Central memory CD4-positive, alpha-beta T cell (primary cell): Measurements from ENCODE around the gene INPP4B.

ENCODE experiments used
- DNase-seq: peaks from one replicate; pipeline ENCODE4 v3.0.0; 2022

Gene INPP4B

DNA sequence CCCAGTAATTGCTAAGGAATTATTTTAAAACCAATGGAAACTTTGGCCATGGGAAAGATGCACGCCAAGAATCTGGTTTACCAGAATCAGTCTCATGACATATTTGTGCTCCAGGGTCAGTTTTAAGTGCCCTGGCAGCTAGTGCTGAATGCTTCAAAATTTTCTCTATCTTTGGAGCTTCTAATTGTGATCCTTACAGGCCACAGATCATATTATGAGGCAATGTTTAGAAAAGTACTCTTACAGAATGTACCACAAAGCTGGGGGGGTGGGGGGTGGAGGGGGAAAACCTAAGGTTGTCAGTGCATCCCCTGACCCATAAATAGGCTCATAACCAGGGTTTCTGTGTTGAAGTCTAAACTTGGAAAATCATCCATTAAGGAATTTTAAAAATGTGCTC is 514.5 kb downstream of the INPP4B start:
- DNase-seq, result no peak

DNA sequence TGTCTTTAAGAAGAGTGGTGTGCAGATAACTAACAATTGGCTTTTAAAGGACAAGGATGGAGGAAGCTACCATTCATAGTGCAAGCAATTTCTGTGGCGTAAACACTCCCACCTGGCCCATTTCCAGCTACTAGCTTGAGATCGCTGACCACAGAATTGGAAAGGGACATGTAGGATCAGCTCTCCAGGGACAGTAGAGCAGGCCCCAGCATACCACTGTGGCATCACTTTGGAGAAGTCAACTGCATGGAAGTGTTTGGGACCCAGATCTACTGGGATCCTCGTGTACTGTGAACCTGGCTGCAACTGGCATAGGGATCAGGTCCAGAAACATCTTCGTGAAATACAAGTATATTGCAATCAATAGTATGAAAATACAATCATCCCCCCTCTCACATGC is 515.0 kb downstream of the INPP4B start:
- no peak for DNase-seq

DNA sequence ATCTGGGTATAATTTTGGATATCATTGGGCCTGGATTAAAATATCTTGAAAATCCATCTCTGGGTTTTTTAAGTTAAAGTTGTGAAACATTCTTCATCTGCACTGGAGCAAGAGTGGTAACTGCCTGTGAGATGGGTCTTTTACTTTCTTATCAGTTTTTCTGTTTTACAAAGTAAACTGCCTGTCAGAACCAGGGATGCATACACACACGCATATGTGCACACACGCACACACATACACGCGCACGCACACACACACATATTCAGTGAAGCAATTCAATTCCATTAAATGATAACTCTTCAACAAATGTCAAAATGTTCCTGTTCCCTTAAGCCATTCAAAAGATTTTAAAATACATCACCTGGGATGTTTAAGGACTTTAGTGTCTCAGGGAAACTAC is 515.8 kb downstream of the INPP4B start:
- no peak for DNase-seq

DNA sequence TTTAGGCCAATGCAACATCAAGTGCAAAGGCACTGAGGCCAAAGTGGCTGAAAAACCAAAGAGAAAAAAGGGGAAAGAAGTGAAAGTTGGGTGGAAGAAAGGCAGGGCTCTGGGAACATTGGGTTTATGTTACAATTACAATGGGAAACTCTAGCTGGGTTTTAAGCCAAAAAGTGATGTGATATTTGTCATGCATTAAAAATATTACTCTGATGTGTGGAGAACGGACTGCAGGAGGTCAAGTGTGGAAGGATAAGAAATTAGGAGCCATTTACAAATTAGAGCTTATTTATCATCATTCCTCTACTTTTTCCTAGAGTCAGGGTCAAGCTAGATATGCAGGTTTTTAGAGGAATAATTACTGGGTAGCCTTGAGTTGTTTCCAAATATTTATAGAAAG is 516.8 kb downstream of the INPP4B start:
- no peak for DNase-seq

DNA sequence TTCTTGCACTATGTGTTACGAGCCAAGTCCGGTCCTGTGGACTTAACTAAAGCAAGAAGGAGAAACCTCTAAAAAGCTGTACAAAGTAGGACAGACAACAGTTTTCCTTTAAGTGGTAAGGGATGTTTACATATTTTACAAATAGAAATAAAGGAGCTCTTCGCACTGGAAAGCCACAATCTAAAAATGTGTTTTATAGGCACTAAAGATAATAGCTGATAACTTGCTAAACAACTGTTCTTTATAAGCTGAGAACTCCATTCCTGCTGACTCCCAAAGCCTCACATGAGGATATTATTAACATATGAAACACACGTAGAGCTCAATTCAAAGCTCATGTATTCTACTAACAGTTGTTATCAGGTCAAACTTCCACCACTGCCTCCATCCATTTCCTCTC is 519.9 kb downstream of the INPP4B start:
- no peak for DNase-seq

DNA sequence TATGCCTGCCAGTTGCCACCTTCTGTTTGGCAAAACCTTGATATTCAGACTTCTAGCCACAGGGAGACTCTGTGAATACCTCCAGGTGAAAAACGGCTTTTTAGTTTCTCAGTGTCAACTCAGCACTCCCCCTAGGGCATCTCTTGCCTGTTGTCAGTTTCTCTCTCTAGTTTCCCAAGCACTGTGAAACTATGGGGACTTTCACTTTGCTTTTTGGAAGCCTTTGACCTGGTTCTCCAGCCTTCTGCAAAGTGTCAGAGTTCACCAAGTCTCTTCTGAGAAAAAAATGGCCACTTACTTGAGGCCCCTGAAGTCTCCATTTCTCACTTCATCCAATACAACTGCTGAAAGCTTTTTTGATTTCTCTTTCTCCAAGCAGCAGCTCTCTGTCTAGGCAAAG is 521.5 kb downstream of the INPP4B start:
- DNase-seq, result no peak

DNA sequence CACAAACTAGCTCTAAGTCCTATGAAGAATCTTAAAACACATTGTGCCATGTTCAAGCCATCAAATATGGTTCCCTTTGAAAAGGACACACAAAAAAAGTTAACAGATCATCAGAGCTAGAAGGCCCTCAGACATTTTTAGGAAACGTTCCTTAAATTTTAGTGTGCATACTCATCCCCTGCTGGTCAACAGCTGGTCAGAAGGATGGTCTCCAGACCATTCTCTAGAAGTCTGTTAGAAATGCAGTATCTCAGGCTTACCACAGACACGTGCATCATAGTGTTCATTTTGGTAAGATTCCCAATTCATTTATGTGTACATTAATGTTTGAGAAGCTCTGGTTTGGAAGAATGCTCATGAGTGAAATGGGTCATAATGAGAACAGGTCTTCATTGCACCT is 523.1 kb downstream of the INPP4B start:
- no peak for DNase-seq

DNA sequence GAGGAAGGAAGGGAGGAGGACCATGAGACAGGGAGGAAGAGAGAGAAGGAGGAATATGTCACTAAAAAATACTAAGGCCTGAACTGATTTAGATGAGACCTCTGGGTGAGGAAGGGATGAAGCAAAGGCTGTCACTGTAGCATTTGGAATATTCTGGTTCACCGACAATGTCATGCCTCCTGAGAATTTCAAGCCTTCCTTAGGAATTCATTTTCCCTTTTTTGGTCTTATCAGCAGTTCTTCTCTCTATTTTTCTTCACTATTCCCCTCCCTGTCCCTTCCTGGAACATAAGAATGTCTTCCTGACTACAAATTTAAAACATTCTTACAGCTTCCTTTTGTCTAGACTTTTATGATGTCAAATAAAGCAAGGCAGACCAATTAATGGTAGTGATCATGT is 527.8 kb downstream of the INPP4B start:
- DNase-seq, result no peak

DNA sequence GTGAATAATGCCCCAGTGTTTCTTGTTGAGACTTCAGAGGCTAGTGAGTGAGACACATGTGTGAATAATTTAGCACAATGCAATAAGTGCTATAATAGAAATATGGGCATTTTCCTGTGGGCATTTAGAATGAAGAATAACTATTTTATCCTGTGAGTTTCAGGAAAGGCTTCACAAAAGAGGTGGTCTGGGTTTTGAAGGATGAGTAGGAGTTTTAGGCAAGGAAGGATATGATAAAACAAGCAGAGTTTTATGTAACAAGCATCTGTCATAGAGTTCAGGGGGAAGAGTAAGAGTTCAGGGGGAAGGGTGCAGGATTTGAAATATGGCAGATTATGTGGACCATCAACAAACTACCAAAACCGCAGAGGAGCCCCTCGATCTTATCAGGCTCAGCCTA is 529.2 kb downstream of the INPP4B start:
- no peak for DNase-seq

DNA sequence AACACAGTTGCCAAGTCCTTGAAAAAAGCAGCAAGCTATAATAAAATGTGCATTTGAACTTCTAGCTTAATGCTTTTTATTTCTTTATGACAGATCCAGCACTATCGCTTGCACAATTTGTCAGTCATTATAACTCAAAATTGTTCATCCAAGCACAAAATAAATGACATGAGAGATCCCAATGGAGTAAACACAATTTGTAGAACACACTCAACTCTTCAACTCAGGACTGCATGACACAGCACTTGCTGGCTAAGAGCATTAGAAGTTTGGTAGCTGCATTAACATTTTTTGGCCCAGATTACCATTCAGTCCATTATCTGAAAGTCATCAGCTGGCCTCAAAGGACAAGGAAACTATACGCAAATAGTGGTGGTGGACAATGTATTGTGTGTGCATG is 530.1 kb downstream of the INPP4B start:
- no peak for DNase-seq

DNA sequence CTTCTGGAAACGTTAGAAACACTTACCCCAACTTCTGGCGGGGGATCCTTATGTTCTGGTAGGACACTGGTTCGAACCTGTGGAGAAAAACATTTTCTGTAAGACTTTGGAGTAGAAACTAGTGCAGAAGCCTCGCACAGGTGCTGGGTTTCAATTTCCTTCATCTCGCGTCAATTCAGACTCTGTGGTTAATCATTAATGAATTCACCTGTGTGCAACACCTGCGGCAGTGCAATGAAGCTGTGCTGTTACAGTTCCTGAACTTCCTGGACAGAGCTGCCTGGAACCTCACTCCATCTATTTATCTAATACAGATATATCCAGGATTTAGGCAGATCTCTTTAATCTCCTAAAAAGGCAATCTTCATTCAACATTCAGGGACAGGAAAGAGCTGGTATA is 531.4 kb downstream of the INPP4B start:
- DNase-seq, result no peak

DNA sequence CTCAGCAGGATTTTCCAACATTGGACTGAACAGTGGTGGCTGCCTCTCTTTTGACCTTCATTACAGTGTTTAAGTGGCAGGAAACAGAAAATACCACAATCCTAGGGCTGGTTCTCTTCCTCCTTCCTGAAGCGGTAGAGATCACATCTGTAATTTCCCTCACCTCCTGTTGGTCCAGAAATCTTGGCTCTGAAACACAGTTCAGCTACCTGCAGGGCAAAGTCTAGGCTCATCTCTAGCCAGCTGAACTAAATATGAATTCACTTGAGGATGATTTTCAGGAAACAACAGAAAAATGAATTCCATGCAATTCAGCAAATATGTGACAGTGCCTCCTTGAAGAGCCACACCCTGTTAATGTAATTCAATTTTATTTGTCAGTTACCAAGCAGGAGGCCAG is 531.9 kb downstream of the INPP4B start:
- DNase-seq, result no peak

DNA sequence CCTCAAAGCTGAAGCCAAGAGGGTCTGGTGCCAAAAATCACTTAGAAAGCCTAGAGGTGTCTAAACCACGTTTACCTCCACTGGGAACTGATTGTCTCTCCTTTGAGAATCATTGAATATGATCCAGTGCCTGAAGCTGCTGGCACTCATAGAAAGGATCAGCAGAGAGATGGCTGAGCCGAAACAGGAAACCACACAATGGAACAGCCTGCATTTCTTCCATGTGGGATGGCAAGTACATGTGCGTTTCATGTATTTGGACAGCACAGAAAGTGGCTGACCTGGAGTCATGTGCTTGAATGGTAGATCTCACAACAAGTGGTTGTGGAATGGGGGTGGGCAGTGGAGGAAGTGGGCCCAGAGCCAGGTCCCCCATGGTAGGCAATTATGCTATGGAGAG is 533.7 kb downstream of the INPP4B start:
- DNase-seq, result no peak

DNA sequence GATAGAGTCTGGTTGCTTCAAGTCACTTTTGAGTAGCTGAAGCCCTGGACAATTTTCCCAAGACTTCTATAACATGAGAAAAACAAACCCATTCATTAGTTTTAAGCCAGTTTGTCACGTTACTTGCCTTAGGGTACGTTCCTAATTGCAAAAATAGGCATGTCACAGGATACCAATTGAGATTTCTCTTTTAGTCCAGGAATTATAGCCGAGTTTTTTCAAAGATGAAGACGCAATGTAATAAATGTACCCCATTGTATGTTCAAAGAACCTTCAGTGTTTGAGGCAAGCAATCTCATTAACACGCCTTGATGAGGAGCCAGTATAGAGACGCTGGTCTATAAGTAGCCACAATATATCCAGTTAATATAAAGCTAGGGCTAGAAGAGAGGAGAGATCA is 534.2 kb downstream of the INPP4B start:
- DNase-seq, result no peak

DNA sequence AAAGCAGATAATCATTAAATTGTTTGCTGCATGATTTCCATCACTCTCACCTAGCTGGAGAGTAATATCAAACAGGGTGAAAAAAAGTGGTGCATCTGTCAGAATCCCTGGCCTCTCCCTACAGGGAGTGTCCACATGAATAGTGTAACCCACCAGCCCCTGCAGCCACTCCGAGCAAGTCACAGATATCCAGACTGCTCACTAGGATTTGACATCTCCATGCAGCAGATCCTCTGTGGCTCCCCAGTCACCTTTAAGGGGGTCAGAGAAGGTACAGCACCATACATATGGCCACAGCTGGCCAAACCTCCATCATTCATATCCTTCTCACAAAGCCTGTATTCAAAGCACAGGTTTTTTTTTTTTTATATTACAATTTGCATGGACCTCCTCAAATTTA is 536.3 kb downstream of the INPP4B start:
- no peak for DNase-seq

DNA sequence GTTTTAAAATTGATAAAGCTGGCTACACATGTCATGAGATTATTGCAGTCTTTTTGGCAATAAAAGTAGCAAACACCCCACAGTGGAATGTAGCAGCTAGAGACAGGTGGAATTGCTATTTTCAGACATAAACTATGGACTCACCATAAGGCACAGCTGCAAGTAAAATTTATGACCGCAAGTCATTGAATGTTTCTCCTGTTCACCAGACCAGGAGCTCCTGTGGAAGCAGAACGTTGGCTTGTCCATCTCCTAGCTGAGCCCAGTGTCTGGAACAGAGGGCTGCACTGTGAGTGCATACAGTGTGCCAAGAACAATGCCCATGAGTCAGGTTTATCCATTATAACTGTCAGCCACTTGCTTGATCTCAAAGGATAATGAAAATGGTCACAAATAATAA is 538.2 kb downstream of the INPP4B start:
- no peak for DNase-seq

DNA sequence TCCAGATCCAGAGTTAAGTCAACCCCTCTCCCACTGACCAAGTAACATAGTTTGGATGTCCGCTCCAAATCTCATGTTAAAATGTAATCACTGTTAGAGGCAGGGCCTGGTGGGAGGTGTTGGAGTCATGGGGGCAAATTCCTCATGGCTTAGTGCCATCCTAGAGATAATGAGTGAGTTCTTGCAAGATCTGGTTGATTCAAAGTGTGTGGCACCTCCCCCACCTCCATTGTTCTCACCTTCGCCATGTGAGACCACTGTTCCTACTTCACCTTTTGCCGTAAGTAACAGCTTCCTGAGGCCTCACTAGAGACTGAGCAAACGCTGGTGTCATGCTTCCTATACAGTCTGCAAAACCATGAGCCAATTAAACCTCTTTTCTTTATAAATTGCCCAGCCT is 548.8 kb downstream of the INPP4B start:
- no peak for DNase-seq

DNA sequence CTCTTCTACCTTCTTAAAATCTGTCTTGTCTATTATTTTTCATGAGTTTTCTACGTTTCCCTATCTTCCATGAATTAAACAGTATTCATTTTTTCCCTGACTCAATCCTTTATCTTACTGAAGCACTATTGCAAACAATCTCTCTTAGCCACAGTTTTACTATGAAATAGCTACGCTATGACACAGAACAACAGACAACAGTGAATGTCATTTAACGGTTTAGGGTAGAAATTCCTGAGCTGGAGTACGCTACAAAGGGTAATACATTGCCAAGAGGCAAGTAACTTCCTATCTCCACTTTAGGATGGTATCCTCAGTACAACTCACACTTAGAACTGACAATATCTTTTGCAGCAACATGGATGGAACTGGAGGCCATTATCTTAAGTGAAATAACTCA is 552.6 kb downstream of the INPP4B start:
- DNase-seq, result no peak

DNA sequence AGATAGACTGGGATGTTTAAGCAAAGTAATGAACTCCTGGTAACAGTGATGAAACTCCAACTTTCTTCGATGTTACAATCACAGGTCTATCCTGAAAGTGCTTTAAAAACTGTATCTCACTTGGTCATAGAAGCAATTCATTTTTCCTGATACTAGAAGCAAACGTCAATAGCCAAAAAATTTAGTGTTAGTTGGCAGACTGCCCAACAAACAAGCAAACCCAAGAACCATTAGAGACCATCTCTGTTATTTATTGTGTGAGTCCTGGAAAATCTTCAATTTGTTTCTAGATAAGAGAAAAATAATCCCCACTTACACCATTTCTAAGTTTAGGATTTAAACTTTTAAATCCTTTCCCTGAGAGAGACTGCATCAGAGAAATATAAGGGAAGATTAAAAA is 553.9 kb downstream of the INPP4B start:
- no peak for DNase-seq

DNA sequence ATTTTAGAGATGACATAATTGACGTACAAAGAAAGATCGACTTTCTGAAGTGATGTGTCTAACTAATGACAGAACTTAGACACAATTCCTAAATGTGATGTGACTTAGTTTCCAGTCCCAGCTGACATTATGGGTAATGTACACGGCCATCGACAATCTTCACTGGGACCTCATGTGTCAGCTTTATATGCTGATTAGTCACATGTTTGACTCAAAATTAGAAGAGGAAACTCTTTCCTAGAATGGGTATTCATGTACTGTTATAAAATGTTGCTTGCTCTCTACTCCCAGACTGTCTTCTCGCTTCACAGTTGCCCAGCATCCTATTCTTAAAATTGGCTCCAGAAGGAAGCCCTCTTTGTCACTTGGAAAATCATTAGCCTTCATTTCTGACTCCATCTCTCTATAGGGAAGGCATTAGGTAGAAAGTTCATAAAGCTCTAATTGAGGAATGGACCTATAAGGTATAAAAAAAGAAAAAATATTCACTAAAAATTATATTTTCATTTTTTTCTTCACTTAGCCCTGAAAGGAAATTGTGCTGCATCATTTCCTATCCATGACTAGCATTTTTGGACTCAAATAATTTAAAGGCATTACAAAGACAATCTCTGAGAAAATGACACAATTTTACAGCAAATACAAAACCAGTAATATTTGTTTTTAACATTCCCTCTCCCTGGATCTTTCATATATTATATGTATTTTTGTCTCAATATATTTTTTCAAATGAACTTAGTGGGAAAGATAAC is 554.6 kb downstream of the INPP4B start:
- no peak for DNase-seq

DNA sequence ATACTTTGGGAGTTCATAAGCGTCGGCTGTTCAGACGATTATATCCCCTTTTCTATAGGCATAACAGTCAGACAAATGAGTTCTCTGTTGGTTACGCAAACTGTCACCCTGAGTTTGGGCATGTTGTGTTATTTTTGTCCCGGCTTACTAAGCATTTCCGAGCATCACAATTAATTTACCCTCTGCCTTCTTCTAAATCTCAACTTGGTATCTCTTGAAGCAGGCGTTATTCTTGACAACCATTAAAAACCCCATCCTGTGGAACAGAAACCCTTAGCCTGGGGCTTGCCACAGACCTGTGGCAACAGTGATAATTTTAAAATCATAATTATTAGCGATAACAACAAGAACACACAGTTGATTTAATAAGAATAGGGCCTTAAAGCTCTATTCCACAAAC is 558.7 kb downstream of the INPP4B start:
- no peak for DNase-seq

DNA sequence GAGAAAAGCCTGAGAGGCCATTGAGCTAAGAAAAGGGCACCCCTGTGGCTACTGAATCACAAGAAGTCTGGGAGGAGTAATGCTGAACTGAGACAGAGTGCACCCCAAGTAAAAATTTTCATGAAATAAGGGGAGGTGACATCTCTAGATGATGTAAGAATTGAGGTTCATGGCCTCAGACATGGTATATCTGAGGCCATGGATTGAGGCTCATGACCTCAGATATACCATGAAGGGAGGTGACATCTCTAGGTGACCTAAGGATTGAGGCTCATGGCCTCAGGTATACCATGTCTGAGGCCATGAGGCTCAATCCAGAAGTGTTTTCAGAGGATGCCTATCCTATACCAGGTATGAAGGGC is 560.9 kb downstream of the INPP4B start:
- DNase-seq, result no peak

DNA sequence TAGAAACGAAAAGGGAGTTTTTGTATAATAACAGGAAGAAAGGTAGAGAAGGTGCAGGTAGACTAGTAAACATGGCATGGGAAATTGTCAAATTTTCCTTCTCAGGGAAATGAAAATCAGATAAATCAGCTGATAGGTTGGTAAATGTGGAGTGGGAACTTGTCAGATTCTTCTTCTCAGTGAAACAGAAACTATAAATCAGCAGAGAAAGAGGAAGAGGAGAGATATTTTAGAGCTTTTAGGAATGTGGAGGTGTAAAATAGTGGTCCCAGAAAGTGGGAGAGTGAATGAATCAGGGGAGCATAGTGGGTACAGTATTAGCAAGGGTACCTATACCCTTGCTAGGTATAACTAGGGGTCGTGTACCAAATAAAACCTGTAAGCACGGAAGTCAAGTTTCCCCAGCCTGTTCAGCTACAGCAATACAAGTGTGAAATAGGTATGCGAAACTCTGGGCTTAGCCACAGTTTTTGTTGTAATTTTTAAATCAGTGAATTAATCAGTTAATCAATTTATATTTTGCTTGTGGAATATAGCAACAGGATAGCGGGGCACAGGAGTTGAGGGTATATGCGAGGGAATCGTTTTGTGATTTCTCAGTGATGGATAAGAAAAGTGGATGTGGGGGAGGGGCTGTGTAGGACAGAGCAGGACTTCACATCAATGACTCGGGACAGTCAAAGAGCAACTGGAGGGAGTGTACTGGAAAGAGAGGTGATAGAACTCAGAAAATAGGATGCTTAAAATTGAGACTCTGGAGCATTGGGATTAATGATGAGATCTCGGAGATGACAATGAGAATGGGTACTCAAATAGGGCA is 561.5 kb downstream of the INPP4B start:
- DNase-seq, result no peak

DNA sequence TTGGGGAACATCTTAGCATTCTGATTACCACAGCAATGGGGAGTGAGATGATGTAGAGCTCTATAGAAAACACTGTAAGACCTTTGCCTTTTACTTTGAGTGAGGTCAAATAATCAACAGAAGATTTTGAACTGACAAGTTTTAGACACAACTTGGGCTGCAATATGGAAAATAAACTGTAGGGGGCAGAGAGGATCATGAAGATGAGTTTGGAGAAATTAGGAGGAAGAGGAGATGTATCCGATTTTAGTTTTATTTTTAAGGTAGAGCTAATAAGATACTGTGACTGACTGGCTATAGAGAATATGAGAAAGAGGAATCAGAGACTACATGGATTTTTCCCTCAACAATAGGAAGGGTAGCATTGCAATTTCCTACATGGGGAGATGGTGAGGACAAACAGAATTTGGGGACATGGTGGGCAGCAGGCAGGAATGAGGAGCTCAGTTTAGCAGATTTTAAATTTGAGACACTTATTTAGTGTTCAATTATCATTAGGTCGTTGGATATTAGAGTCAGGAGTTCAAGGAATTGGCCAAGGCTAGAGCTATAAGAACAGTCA is 563.1 kb downstream of the INPP4B start:
- DNase-seq, result peak; percentile 31
